Endothelial cell of hepatic sinusoid (primary cell): ENCODE measurements around the gene SERPINB10.

ENCODE experiments used
- in situ Hi-C: cut with HindIII; loops from 2 replicates; pipeline ENCODE4 v1.10.0; 2017; ENCODE audit warnings: low sequenced_read_pairs

Gene SERPINB10

GRCh38 chr18:63977040-63977439 is 69.3 kb downstream of the SERPINB10 start:
- in situ Hi-C loops: no loop called here

DNA sequence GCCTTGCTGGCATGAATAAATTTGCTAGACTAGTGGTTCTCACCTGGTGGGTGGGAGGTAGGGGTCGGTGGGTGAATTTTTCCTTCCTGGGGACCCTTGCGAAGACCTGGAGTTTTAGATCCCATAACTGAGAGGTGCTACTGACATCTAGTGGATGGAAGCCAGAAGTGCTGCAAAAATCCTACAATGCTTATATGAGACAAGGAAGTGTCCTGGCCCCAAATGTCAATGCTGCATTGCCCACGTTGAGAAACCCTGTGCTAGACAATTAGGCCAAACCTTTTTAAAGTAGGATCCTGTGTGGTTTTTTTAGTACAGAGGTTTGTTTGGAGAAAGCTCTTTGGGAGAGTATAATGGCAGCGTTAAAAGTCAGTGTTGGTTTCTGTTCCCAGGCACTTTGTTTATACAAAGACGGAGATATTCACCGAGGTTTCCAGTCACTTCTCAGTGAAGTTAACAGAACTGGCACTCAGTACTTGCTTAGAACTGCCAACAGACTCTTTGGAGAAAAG is 71.7 kb downstream of the SERPINB10 start:
- in situ Hi-C loops: no loop called here

- in situ Hi-C loops: no loop called here
Measured at GRCh38 chr18:63980027-63980426, 72.3 kb downstream of the SERPINB10 start.

DNA sequence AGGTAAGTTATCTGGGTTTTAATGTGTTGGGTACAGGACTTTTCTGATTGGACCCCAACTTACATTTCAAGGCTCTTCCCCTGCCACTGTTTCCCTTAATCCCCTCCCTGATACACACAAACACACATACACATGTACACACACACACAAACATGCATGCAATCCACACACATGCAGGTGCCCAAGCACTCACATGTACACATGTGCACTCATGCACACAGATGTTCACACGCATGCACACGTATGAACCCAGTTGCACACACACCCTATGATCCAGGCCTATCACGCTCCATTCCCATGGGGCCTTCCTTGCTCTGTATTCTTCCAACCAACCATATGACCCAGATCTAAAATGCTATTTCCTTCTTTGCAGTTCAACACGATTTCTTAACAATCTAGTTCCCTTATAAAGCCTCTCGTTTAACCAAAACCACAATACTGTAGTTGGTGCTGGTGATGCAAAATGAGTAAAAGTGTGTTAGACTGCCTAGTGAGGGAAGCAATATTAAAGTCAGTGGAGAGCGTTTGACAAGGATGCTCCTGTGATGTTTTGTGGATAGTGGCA is 73.2 kb downstream of the SERPINB10 start:
- in situ Hi-C loops: no loop called here

GRCh38 chr18:63981719-63982118 is 74.0 kb downstream of the SERPINB10 start:
- in situ Hi-C loops: no loop called here

DNA sequence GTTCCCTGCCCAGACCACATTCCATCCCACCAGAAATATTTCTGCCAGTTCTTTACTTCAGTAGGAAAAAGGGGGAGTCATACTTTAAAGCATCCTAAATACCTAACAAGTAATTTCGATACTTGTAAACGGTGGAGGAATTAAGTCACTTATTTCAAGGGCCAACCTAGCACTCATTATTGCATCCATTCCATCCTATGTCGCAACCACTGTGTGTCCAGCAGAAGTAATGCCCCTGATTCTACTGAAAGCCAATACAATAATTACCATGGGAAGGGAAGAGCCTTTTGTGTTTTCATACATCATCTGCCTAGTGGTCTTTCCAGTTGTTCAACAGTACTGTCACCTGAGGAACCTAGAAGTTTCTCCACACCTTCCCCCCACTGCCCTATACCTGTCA is 74.6 kb downstream of the SERPINB10 start:
- in situ Hi-C loops: no loop called here
